RWPE2 (cell line): Measurements from ENCODE around the gene VAMP4.

Experiments used
- ATAC-seq: fragments of 200-7000 bp; cut with Tn5 transposase; 3 replicates; pipeline ENCODE4 v1.9.1; 2021; ENCODE audit warnings: low read depth
- DNase-seq: peaks from one replicate; pipeline ENCODE4 v3.0.0-alpha.2; 2020; ENCODE audit warnings: low spot score
- H3K27ac ChIP-seq: fragments of 450-650 bp; 2 replicates; pipeline ENCODE4 v1.5.1; 2017; ENCODE audit warnings: mild to moderate bottlenecking; ENCODE audit not compliant: poor library complexity, severe bottlenecking
- H3K27me3 ChIP-seq: fragments of 250-450 bp; sonication (Bioruptor Pico); 2 replicates; pipeline ENCODE4 v1.5.1; 2021; ENCODE audit warnings: mild to moderate bottlenecking, moderate library complexity; ENCODE audit not compliant: insufficient read depth, poor library complexity, severe bottlenecking
- H3K36me3 ChIP-seq: fragments of 250-450 bp; sonication (Bioruptor Pico); 2 replicates; pipeline ENCODE4 v1.5.1; 2020; ENCODE audit warnings: low read depth, mild to moderate bottlenecking, moderate library complexity
- H3K4me1 ChIP-seq: fragments of 250-450 bp; sonication (Bioruptor Pico); 2 replicates; pipeline ENCODE4 v1.5.1; 2021; ENCODE audit warnings: mild to moderate bottlenecking, moderate library complexity; ENCODE audit not compliant: insufficient read depth, poor library complexity, severe bottlenecking
- H3K4me3 ChIP-seq: fragments of 250-450 bp; sonication (Bioruptor Pico); 2 replicates; pipeline ENCODE4 v1.5.1; 2021; ENCODE audit warnings: mild to moderate bottlenecking, moderate library complexity; ENCODE audit not compliant: severe bottlenecking
- H3K9me3 ChIP-seq: fragments of 250-450 bp; sonication (Bioruptor Pico); 2 replicates; pipeline ENCODE4 v1.5.1; 2021; ENCODE audit warnings: mild to moderate bottlenecking, moderate library complexity; ENCODE audit not compliant: severe bottlenecking
- CTCF ChIP-seq: fragments of 450-650 bp; IDR thresholded peaks from one replicate; pipeline ENCODE4 v1.5.1; 2017; ENCODE audit warnings: mild to moderate bottlenecking, moderate library complexity; ENCODE audit not compliant: poor library complexity, severe bottlenecking

The VAMP4 gene

DNA sequence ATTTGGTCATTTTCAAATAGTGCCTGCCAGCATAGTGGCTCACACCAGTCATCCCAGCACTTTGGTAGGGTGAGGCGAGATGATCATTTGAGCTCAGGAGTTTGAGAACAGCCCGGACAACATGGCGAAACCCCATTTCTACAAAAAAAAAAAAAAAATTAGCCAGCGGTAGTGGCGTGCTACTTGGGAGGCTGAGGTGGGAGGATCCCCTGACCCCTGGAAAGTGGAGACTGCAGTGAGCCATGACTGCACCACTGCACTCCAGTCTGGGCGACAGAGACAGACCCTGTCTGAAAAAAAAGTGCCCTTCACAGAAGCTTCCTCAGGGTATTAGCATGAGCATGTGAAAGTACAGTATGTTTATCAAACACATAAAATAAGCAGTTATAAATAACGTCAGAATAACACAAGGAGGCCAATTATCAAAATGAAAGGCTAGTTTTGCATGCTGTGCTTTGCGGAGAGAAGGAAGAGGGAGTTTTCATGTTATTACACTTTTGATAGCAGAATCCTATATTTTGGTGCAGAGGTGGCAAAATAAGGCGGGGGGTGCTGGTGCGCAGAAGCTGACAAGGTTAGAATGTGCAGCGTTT lies 38.8 kb upstream of the VAMP4 start:
- Histone ChIP-seq H3K9me3 (no peaks in the 10 kb centered on the region), H3K27me3 (no peaks in the 10 kb centered on the region), H3K4me3 (peak overlapping the region; percentile 76), H3K27ac (peak overlapping the region; percentile 83), H3K4me1 (no peaks in the 10 kb centered on the region), H3K36me3 (peaks cover 24% of the 10 kb centered on the region)
- ATAC-seq (no peak), DNase-seq (no peak)
- TF ChIP-seq CTCF = no peak

GRCh38 chr1:171772312-171772711 lies 30.4 kb upstream of the VAMP4 start:
- TF ChIP-seq CTCF = no peak
- Histone ChIP-seq H3K36me3 (no peaks in the 10 kb centered on the region), H3K27me3 (no peaks in the 10 kb centered on the region), H3K9me3 (no peaks in the 10 kb centered on the region), H3K27ac (no peak overlapping the region), H3K4me3 (no peak overlapping the region), H3K4me1 (no peaks in the 10 kb centered on the region)
- ATAC-seq (no peak), DNase-seq (no peak)

DNA sequence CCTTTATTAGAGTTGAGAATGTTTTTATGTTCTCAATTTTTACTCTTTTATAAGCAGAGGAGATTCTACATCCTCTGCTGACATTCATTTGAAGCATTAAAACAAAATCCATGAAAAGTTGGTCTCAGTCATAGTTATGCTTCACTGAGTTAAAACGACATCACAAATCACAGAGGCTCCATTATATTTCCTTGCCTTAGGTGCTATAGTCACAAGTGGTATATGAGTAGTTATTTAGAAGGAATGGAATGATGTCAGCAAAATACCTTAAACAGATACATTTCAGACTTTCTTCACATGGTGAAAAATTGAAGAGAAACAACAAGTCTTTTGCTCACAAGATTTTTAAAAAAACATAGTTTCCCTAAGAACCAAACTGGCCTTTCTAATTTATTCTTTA lies 27.9 kb upstream of the VAMP4 start:
- Histone ChIP-seq H3K27me3 (no peaks in the 10 kb centered on the region), H3K4me3 (no peak overlapping the region), H3K9me3 (no peaks in the 10 kb centered on the region), H3K27ac (no peak overlapping the region), H3K4me1 (no peaks in the 10 kb centered on the region), H3K36me3 (no peaks in the 10 kb centered on the region)
- ATAC-seq (no peak), DNase-seq (no peak)
- no peak for TF ChIP-seq CTCF

DNA sequence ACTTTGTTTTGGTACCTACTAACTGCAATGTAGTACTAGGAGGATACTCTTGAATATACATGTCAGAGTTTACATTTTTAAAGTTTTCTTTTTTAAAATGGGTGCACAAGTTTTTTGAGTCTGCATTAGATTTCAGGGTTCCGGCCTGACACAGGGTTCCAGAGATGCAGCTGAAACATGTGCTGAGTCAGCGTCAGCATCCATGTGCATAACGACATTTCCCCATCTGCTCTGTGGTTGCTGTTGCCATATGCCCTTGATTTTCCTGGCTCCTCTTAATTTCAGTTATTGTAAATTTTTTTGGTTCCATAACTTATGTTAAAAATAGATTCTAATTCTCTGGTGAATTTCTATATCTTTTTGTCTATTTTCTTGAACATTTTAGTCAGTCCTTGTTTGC lies 27.3 kb upstream of the VAMP4 start:
- no peaks in the 10 kb centered on the region for H3K27me3 ChIP-seq
- DNase-seq (no peak), ATAC-seq (no peak)
- H3K36me3 ChIP-seq = no peaks in the 10 kb centered on the region
- no peak overlapping the region for H3K4me3 ChIP-seq
- H3K27ac ChIP-seq = no peak overlapping the region
- no peak for TF ChIP-seq CTCF
- no peaks in the 10 kb centered on the region for H3K4me1 ChIP-seq
- H3K9me3 ChIP-seq = no peaks in the 10 kb centered on the region

DNA sequence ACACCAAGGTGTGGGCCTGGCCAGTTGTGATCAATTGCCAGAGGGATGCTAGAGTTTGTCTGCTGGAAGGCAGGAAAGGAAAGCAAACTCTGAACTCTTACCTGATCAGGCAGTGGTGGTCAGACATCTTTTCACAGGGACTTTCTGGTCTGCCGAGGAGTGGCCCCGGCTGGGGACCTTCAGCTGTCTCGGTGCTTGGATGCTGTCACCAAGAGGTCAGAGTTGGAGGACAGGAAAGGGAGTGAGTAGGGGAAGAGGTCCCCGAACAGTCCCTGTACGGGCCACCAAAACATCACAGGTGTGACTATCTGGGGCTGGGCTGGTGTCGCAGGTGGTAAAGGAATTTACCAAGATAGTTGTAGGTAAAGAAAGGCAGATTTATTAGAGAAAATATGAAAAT lies 21.9 kb upstream of the VAMP4 start:
- H3K9me3 ChIP-seq = no peaks in the 10 kb centered on the region
- no peak for TF ChIP-seq CTCF
- ATAC-seq = no peak

More for the DNA sequence above, 21.9 kb upstream of the VAMP4 start:
- Histone ChIP-seq H3K27ac (no peak overlapping the region), H3K4me1 (no peaks in the 10 kb centered on the region), H3K4me3 (no peak overlapping the region), H3K36me3 (no peaks in the 10 kb centered on the region), H3K27me3 (no peaks in the 10 kb centered on the region)
- DNase-seq = no peak
